ENCODE measurements around the gene SOX8.

- TF ChIP-seq POLR2A (IDR thresholded peaks at IDR 0.05; ENCODE audit: low read depth, low read length) (no peak), POLR2AphosphoS5 (IDR thresholded peaks at IDR 0.05; ENCODE audit: low read depth, low read length) (no peak), TAF1 (IDR thresholded peaks at IDR 0.05; ENCODE audit: low read depth, low read length) (no peak), SPI1 (IDR thresholded peaks at IDR 0.05; ENCODE audit: low read depth, low read length) (no peak), PAX5 (IDR thresholded peaks at IDR 0.05; ENCODE audit: insufficient read depth, low read length, severe bottlenecking) (no peak), POU2F2 (IDR thresholded peaks at IDR 0.05; ENCODE audit: low read depth, low read length) (no peak)
Measured at GRCh38 chr16:962366-962765, 19.2 kb upstream of the SOX8 start.

Data from GM12891 (cell line).